Coronary artery (tissue), 2 donors: ENCODE results near the gene DGKH.

Experiments
- DNase-seq: peaks from one replicate; pipeline ENCODE4 v3.0.0-alpha.2; 2017; ENCODE audit warnings: low spot score
- H3K27ac ChIP-seq, 2 donors: fragments of 200-600 bp; sonication (generic); one replicate each; pipeline ENCODE4 v1.5.1; 2016 to 2019
- H3K4me3 ChIP-seq: fragments of 200-600 bp; sonication (generic); 2 replicates; pipeline ENCODE4 v1.5.1; 2016; ENCODE audit warnings: mild to moderate bottlenecking, moderate library complexity
- CTCF ChIP-seq: fragments of 200-600 bp; sonication (generic); IDR thresholded peaks from one replicate; pipeline ENCODE4 v1.5.1; 2019; ENCODE audit warnings: antibody characterized with exemption

The DGKH gene

GRCh38 chr13:42119875-42120274, 71.4 kb downstream of the DGKH start:
- no peak overlapping the region for H3K4me3 ChIP-seq
- no peak for DNase-seq
- no peak for TF ChIP-seq CTCF

GRCh38 chr13:42123600-42123999, 75.2 kb downstream of the DGKH start:
- no peak for TF ChIP-seq CTCF
- no peak overlapping the region for H3K27ac ChIP-seq
- DNase-seq = no peak
- no peak overlapping the region for H3K4me3 ChIP-seq

More at GRCh38 chr13:42119875-42120274, 71.4 kb downstream of the DGKH start:
- no peak overlapping the region for H3K27ac ChIP-seq

GRCh38 chr13:42125046-42125445, 76.6 kb downstream of the DGKH start:
- no peak for TF ChIP-seq CTCF
- Histone ChIP-seq H3K27ac (no peak overlapping the region), H3K4me3 (no peak overlapping the region)
- no peak for DNase-seq

- no peak overlapping the region for H3K4me3 ChIP-seq
- no peak for TF ChIP-seq CTCF
- no peak for DNase-seq
- H3K27ac ChIP-seq = no peak overlapping the region
These were observed 78.6 kb downstream of the DGKH start for GRCh38 chr13:42127047-42127446.

- no peak for DNase-seq
- TF ChIP-seq CTCF = no peak
- H3K4me3 ChIP-seq = no peak overlapping the region
- no peak overlapping the region for H3K27ac ChIP-seq
These were observed 80.6 kb downstream of the DGKH start for GRCh38 chr13:42129033-42129432.

- no peak overlapping the region for H3K4me3 ChIP-seq
- no peak for TF ChIP-seq CTCF
- no peak overlapping the region for H3K27ac ChIP-seq
- DNase-seq = no peak
These were observed 88.1 kb downstream of the DGKH start for GRCh38 chr13:42136518-42136917.

GRCh38 chr13:42137856-42138537, 89.5 kb downstream of the DGKH start:
- no peak for TF ChIP-seq CTCF
- no peak overlapping the region for H3K27ac ChIP-seq
- no peak for DNase-seq
- H3K4me3 ChIP-seq = no peak overlapping the region
